H1 (cell line): ENCODE results near the gene BIRC5. TPM values are rescaled to one million over a fixed set of nuclear protein-coding genes. Genes with fewer than 3 reads are reported as not detected.
A peak's percentile ranks its signal among the peaks of the same experiment; 100 is the strongest.

ENCODE experiments used
- CTCF ChIA-PET: fragments of 300-600 bp; sonication (Branson Sonifier 250); formaldehyde crosslinking; loops from one replicate; lab custom pipeline; 2021; ENCODE audit not compliant: partially characterized antibody; lab: Charles Lee
- POLR2A ChIA-PET: fragments of 300-600 bp; sonication (Branson Sonifier 250); formaldehyde crosslinking; loops from one replicate; lab custom pipeline; 2021; ENCODE audit warnings: inconsistent platforms; ENCODE audit not compliant: partially characterized antibody; lab: Charles Lee
- DNase-seq, 2 experiments: peaks; one replicate each; pipeline versions ENCODE4 v3.0.0 to v3.0.0-alpha.2; 2010 to 2022; ENCODE audit warnings: low spot score in 2 of 2, low read depth in 1 of 2, mixed read lengths in 1 of 2
- FAIRE-seq: peaks from 2 replicates; lab custom pipeline; 2011; peaks lifted over from hg19 to GRCh38; lab: Jason Lieb, UNC
- H2AFZ ChIP-seq: 2 replicates; pipeline ENCODE4 v1.8.1; 2012; ENCODE audit warnings: low read length, inconsistent platforms
- H2AK5ac ChIP-seq: 2 replicates; pipeline ENCODE4 v1.6.1; 2013; ENCODE audit warnings: low read depth, low read length
- H2BK120ac ChIP-seq: replicated peaks from 2 replicates; pipeline ENCODE3; 2013; ENCODE audit warnings: low read depth, low read length, inconsistent platforms
- H2BK12ac ChIP-seq: 2 replicates; pipeline ENCODE4 v1.6.1; 2013; ENCODE audit warnings: low read depth, low read length
- H2BK15ac ChIP-seq: 2 replicates; pipeline ENCODE4 v1.6.1; 2013; ENCODE audit warnings: low read length
- H2BK20ac ChIP-seq: 2 replicates; pipeline ENCODE4 v1.6.1; 2013; ENCODE audit warnings: low read length
- H2BK5ac ChIP-seq: 2 replicates; pipeline ENCODE4 v1.6.1; 2013; ENCODE audit warnings: low read depth, low read length
- H3K14ac ChIP-seq: 2 replicates; pipeline ENCODE4 v1.6.1; 2013; ENCODE audit warnings: inconsistent platforms; ENCODE audit not compliant: insufficient read length
- H3K18ac ChIP-seq: 2 replicates; pipeline ENCODE4 v1.6.1; 2013; ENCODE audit warnings: low read length; ENCODE audit errors: extremely low read depth
- H3K23ac ChIP-seq: 2 replicates; pipeline ENCODE4 v1.6.1; 2013; ENCODE audit warnings: inconsistent platforms; ENCODE audit not compliant: insufficient read length
- H3K23me2 ChIP-seq: 2 replicates; pipeline ENCODE4 v1.6.1; 2013; ENCODE audit warnings: low read depth, low read length
- H3K27ac ChIP-seq: 2 replicates; pipeline ENCODE4 v1.6.1; 2011; ENCODE audit warnings: low read depth, low read length, inconsistent platforms
- H3K27me3 ChIP-seq, 4 experiments: replicated peaks in 1 of 4; 1 replicate in 1 of 4; 2 replicates in 3 of 4; pipeline versions ENCODE4 v1.6.1 to v1.8.1; 2011 to 2013; ENCODE audit warnings: low read length in 3 of 4, mild to moderate bottlenecking in 3 of 4, inconsistent platforms in 2 of 4, mixed read lengths in 2 of 4, moderate library complexity in 1 of 4; ENCODE audit not compliant: control insufficient read depth in 3 of 4, insufficient read depth in 3 of 4; ENCODE audit errors: extremely low read depth in 1 of 4
- H3K36me3 ChIP-seq, 4 experiments: 2 replicates each; pipeline versions ENCODE4 v1.6.1 to v1.8.1; 2011 to 2013; ENCODE audit warnings: mild to moderate bottlenecking in 4 of 4, low read length in 3 of 4, moderate library complexity in 2 of 4, control low read depth in 1 of 4, inconsistent platforms in 1 of 4; ENCODE audit not compliant: insufficient read depth in 4 of 4, control insufficient read depth in 2 of 4
- H3K4ac ChIP-seq: replicated peaks from 2 replicates; pipeline ENCODE3; 2013; ENCODE audit warnings: low read length, low read depth, mixed read lengths, inconsistent platforms; ENCODE audit not compliant: insufficient read length
- H3K4me1 ChIP-seq, 4 experiments: replicated peaks in 1 of 4; 1 replicate in 1 of 4; 2 replicates in 3 of 4; pipeline versions ENCODE4 v1.6.1 to v1.8.1; 2011 to 2013; ENCODE audit warnings: low read length in 3 of 4, inconsistent platforms in 2 of 4, mixed read lengths in 1 of 4; ENCODE audit not compliant: insufficient read depth in 4 of 4, control insufficient read depth in 3 of 4
- H3K4me2 ChIP-seq, 2 experiments: 2 replicates each; pipeline versions ENCODE4 v1.6.1 to v1.8.1; 2011 to 2013; ENCODE audit warnings: low read depth in 2 of 2, low read length in 2 of 2, control low read depth in 1 of 2, inconsistent platforms in 1 of 2, mild to moderate bottlenecking in 1 of 2; ENCODE audit not compliant: insufficient read depth in 1 of 2
- H3K4me3 ChIP-seq, 4 experiments: fragments of 200-600, 300-600 bp in 1 of 4; sonication (generic), shearing (Covaris generic), sonication (Bioruptor Twin) in 1 of 4; 2 replicates each; pipeline versions ENCODE4 v1.5.1 to v1.8.1; 2011 to 2016; ENCODE audit warnings: low read length in 4 of 4, low read depth in 3 of 4, control low read depth in 2 of 4, inconsistent platforms in 2 of 4, mild to moderate bottlenecking in 2 of 4, mixed read lengths in 1 of 4, moderate library complexity in 1 of 4; ENCODE audit not compliant: insufficient read depth in 2 of 4; ENCODE audit errors: extremely low read depth in 1 of 4
- H3K56ac ChIP-seq: replicated peaks from 2 replicates; pipeline ENCODE3; 2013; ENCODE audit warnings: low read depth, mild to moderate bottlenecking, mixed read lengths, low read length, inconsistent platforms; ENCODE audit not compliant: insufficient read length
- H3K79me1 ChIP-seq: 2 replicates; pipeline ENCODE4 v1.6.1; 2013; ENCODE audit warnings: low read depth, low read length, control low read depth
- H3K79me2 ChIP-seq, 2 experiments: 2 replicates each; pipeline versions ENCODE4 v1.6.1 to v1.8.1; 2012 to 2013; ENCODE audit warnings: low read length in 2 of 2, mild to moderate bottlenecking in 2 of 2, inconsistent platforms in 1 of 2; ENCODE audit not compliant: insufficient read depth in 2 of 2, control insufficient read depth in 1 of 2
- H3K9ac ChIP-seq, 4 experiments: replicated peaks in 1 of 4; 1 replicate in 1 of 4; 2 replicates in 3 of 4; pipeline versions ENCODE4 v1.6.1 to v1.8.1; 2011 to 2013; ENCODE audit warnings: low read depth in 3 of 4, low read length in 3 of 4, control low read depth in 2 of 4, mild to moderate bottlenecking in 2 of 4, moderate library complexity in 2 of 4, inconsistent platforms in 1 of 4; ENCODE audit errors: extremely low read depth in 1 of 4
- H3K9me3 ChIP-seq, 2 experiments: 2 replicates each; pipeline versions ENCODE4 v1.6.1 to v1.8.1; 2012 to 2013; ENCODE audit warnings: mild to moderate bottlenecking in 2 of 2, moderate library complexity in 2 of 2, control low read depth in 1 of 2, inconsistent platforms in 1 of 2, low read depth in 1 of 2, low read length in 1 of 2, mixed read lengths in 1 of 2; ENCODE audit not compliant: insufficient read depth in 2 of 2
- H4K20me1 ChIP-seq, 2 experiments: replicated peaks in 1 of 2; 2 replicates each; pipeline versions ENCODE3 to v1.8.1; 2011 to 2013; ENCODE audit warnings: inconsistent platforms in 2 of 2, low read length in 2 of 2, mild to moderate bottlenecking in 1 of 2; ENCODE audit not compliant: insufficient read depth in 2 of 2, control insufficient read depth in 1 of 2
- H4K5ac ChIP-seq: 2 replicates; pipeline ENCODE4 v1.6.1; 2013; ENCODE audit warnings: low read length, low read depth, mixed read lengths, inconsistent platforms; ENCODE audit not compliant: insufficient read length
- H4K8ac ChIP-seq: 2 replicates; pipeline ENCODE4 v1.8.0; 2013; ENCODE audit warnings: mild to moderate bottlenecking, moderate library complexity, low read length, inconsistent platforms; ENCODE audit not compliant: insufficient read depth; ENCODE audit errors: extremely low read depth
- H4K91ac ChIP-seq: replicated peaks from 2 replicates; pipeline ENCODE3; 2013; ENCODE audit warnings: low read length, mixed read lengths, inconsistent platforms; ENCODE audit not compliant: insufficient read length
- BCL11A ChIP-seq, 2 experiments: IDR thresholded peaks; one replicate each; pipeline ENCODE4 v1.6.1; 2011; ENCODE audit warnings: low read depth in 2 of 2, low read length in 2 of 2, mild to moderate bottlenecking in 2 of 2
- CHD2 ChIP-seq: IDR thresholded peaks from 2 replicates; pipeline ENCODE4 v1.6.1; 2012; ENCODE audit warnings: low read length, improper control_type of control experiment
- PHF8 ChIP-seq: fragments of 200-600 bp; sonication (generic); conservative IDR thresholded peaks from 2 replicates; pipeline ENCODE4 v1.7.1; 2012; ENCODE audit warnings: low read depth, mild to moderate bottlenecking, inconsistent platforms, low read length, moderate library complexity
- POU5F1 ChIP-seq: IDR thresholded peaks from 2 replicates; pipeline ENCODE4 v1.6.1; 2011; ENCODE audit warnings: low read depth, mild to moderate bottlenecking, low read length, moderate library complexity
- SP1 ChIP-seq: IDR thresholded peaks from 2 replicates; pipeline ENCODE4 v1.6.1; 2011; ENCODE audit warnings: low read depth, low read length
- WGBS, 2 experiments: shearing (Covaris generic) in 1 of 2; methylation state at CpG; one replicate each; pipeline versions ENCODE4 v1.1.6 to v1.1.7; 2013 to 2015; ENCODE audit warnings: low lambda C conversion rate in 2 of 2, mixed read lengths in 2 of 2, inconsistent platforms in 1 of 2, low coverage in 1 of 2, missing lambda C conversion rate in 1 of 2; ENCODE audit not compliant: insufficient replicate concordance in 2 of 2, insufficient coverage in 1 of 2, insufficient read length in 1 of 2; ENCODE audit errors: extremely low coverage in 1 of 2, missing lambda C conversion rate in 1 of 2; 5-methylcytosine and 5-hydroxymethylcytosine counted together
- polyA plus RNA-seq, 7 experiments: library from polyadenylated mRNA; depleted of rRNA in 3 of 7; stranded (reverse) in 5 of 7; unstranded in 2 of 7; fragments of >200 nt in 5 of 7; fragments of 200-250 nt in 2 of 7; gene quantifications; 1 replicate in 5 of 7; 2 replicates in 1 of 7; 4 replicates in 1 of 7; pipeline versions ENCODE4 v1.2.1 to v1.2.3, GENCODE V29; 2011 to 2013; ENCODE audit warnings: missing spikeins in 2 of 7, mixed read lengths in 2 of 7
- total RNA-seq: library from RNA; stranded (reverse); fragmentation: NEBNext Ultra II Directional; extraction: Animal tissue kit (Norgen Biotek cat#: 25700); gene quantifications from 2 replicates; pipeline ENCODE4 v1.2.1, GENCODE V29; 2021
- TF ChIP-seq, protein P1 (sequence below): IDR thresholded peaks from 2 replicates; pipeline ENCODE4 v1.6.1; 2012; ENCODE audit warnings: inconsistent platforms
- TF ChIP-seq, protein P2 (sequence below): IDR thresholded peaks from 2 replicates; pipeline ENCODE4 v1.6.1; 2012; ENCODE audit warnings: inconsistent platforms

The BIRC5 gene
- total and polyA plus RNA-seq, 2 of the 8 experiments (the other 6 are each of a cell fraction or from before 2014, with no cell fraction given): 42.2 to 108 TPM

DNA sequence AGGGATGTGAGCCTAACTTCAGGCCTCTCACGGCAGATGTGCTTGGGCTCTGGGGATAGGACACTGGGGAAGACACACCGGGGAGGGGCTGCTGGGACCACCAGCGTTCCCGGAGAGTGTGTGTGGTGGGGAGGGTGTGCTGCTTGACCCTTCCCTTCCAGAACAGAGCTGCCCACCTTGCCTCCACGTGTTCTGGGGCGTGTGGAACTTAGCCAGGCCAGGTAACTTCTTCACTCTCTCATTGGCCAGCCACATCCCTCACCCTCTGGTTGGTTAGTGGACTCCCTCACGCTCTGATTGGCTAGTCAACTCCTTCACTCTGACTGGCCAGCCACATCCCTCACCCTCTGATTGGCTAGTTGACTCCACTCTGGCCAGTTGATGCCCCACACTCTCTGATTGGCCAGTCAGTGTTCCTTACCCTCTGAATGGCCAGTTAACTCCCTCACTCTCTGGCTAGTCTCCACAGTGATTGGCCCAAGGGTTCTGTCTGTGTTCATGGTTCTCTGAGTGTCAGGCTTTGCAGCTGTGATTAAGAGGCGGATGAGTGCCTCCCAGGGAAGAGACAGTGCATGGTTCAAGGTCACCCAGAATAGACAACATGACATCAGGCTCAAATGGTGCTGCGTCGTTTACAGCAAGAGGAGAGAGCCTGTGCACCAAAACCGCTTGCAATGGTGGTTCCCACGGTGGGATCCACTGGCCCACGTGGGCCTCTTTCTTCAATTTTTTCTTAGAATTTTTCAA, 27.4 kb downstream of the BIRC5 start:
- no peak overlapping the region for H3K23ac ChIP-seq
- H4K20me1 ChIP-seq: no peaks in the 10 kb centered on the region
- no peak overlapping the region for H3K18ac ChIP-seq
- H2BK15ac ChIP-seq: 0 out of 2 replicates have a peak overlapping the region, but pooled peaks have one; percentile 46
- H3K79me1 ChIP-seq: no peaks in the 10 kb centered on the region; the same call in 1 of the 2 replicates
- H4K91ac ChIP-seq: no peak overlapping the region
- no peaks in the 10 kb centered on the region for H3K27me3 ChIP-seq
- no peak overlapping the region; the same call in 1 of the 2 replicates for H4K8ac ChIP-seq
- H3K9me3 ChIP-seq: no peaks in the 10 kb centered on the region
- H3K4me1 ChIP-seq: peaks cover 0 to 3% (median 0%) of the 10 kb centered on the region in 4 experiments; a peak in 2 of 7 replicates
- H3K36me3 ChIP-seq: no peaks in the 10 kb centered on the region
- CTCF ChIA-PET: interaction anchor here (0.8 to 5.9 kb wide), 3 partner anchors 9 to 64 kb away, joined by 3 to 53 read pairs (median 12); no protein-coding TSS in a partner anchor
- FAIRE-seq (peak; percentile 76), DNase-seq (peak in 1 of 2 experiments; percentile 49)
- H3K4ac ChIP-seq: no peak overlapping the region
- H3K23me2 ChIP-seq: no peaks in the 10 kb centered on the region; the same call in 1 of the 2 replicates
- H3K14ac ChIP-seq: no peak overlapping the region
- H4K5ac ChIP-seq: no peak overlapping the region
- no peak overlapping the region; the same call in 1 of the 2 replicates for H2BK5ac ChIP-seq
- no peak overlapping the region for H3K56ac ChIP-seq
- no peaks in the 10 kb centered on the region for H3K79me2 ChIP-seq
- no peak overlapping the region for H3K9ac ChIP-seq
- H2BK20ac ChIP-seq: no peak overlapping the region
- no peak overlapping the region for H2BK120ac ChIP-seq
- no peak overlapping the region; the same call in 1 of the 2 replicates for H2AFZ ChIP-seq
- TF ChIP-seq POU5F1: no peak
- no peak for TF ChIP-seq BCL11A (IDR thresholded peaks at IDR 0.05; ENCODE audit: low read depth in 2 of 2, low read length in 2 of 2)
- TF ChIP-seq, protein P1, sequence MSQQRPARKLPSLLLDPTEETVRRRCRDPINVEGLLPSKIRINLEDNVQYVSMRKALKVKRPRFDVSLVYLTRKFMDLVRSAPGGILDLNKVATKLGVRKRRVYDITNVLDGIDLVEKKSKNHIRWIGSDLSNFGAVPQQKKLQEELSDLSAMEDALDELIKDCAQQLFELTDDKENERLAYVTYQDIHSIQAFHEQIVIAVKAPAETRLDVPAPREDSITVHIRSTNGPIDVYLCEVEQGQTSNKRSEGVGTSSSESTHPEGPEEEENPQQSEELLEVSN: peak; percentile 51; the same call in 1 of the 2 replicates
- TF ChIP-seq, protein P2, sequence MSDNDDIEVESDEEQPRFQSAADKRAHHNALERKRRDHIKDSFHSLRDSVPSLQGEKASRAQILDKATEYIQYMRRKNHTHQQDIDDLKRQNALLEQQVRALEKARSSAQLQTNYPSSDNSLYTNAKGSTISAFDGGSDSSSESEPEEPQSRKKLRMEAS: peak; percentile 86
- TF ChIP-seq CHD2: peak; percentile 83
- peak; percentile 98 for TF ChIP-seq SP1
- TF ChIP-seq PHF8: no peak
- no peak overlapping the region for H3K4me3 ChIP-seq
- no peak overlapping the region for H3K4me2 ChIP-seq
- peak overlapping the region; percentile 69; the same call in 1 of the 2 replicates for H2AK5ac ChIP-seq
- WGBS, 2 experiments: 76% methylated on average over 13 of the region's 13 CpGs; no CpG with 5 or more reads in 1 of the 2 experiments
- H2BK12ac ChIP-seq: 0 out of 2 replicates have a peak overlapping the region, but pooled peaks have one; percentile 50
- POLR2A ChIA-PET: interaction anchor here (0.6 to 1.9 kb wide), 3 partner anchors 12 to 70 kb away, joined by 3 to 4 read pairs (median 3); no protein-coding TSS in a partner anchor
- H3K27ac ChIP-seq: no peak overlapping the region
